Measurements from ENCODE around the gene HMGB4. TPM values are rescaled to one million over a fixed set of nuclear protein-coding genes. Genes with fewer than 3 reads are reported as not detected.

HMGB4 gene
- total and polyA plus RNA-seq, 2 donors (not counting 1 experiment from before 2014, with no cell fraction given), result not detected

- H3K9ac ChIP-seq (ENCODE audit: insufficient read depth, low read length), result no peak overlapping the region
- H3K36me3 ChIP-seq (ENCODE audit: control insufficient read depth, insufficient read depth, low read length), result no peaks in the 10 kb centered on the region
- no peak overlapping the region for H3K27ac ChIP-seq (ENCODE audit: insufficient read depth, low read length)
- no peaks in the 10 kb centered on the region for H3K4me1 ChIP-seq (ENCODE audit: control insufficient read depth, extremely low read depth, insufficient read depth, low read length)
- no peaks in the 10 kb centered on the region for H3K27me3 ChIP-seq (ENCODE audit: control insufficient read depth, insufficient read depth, low read length)
- no peak overlapping the region for H2AFZ ChIP-seq (ENCODE audit: low read length)
- no peak for DNase-seq (ENCODE audit: low read depth in 2 of 2)
- TF ChIP-seq CTCF (conservative IDR thresholded peaks at IDR 0.05 in 1 of 2, IDR thresholded peaks at IDR 0.05 in 1 of 2; ENCODE audit: low read depth in 1 of 2, low read length in 2 of 2) (no peak), EZH2 (IDR thresholded peaks at IDR 0.05; ENCODE audit: low read length, missing control alignments) (no peak)
- no peaks in the 10 kb centered on the region for H4K20me1 ChIP-seq (ENCODE audit: control insufficient read depth, extremely low read depth, insufficient read depth, low read length)
- no peak overlapping the region for H3K4me2 ChIP-seq (ENCODE audit: extremely low read depth, insufficient read depth, low read length)
- H3K4me3 ChIP-seq (replicated peaks in 1 of 4; ENCODE audit: control extremely low read depth in 1 of 4, insufficient read depth in 1 of 4, low read depth in 3 of 4, low read length in 4 of 4), result no peak overlapping the region
- H3K9me3 ChIP-seq (ENCODE audit: control insufficient read depth, insufficient read depth, low read depth, low read length), result no peaks in the 10 kb centered on the region
- no peaks in the 10 kb centered on the region for H3K79me2 ChIP-seq (ENCODE audit: control insufficient read depth, insufficient read depth, low read length)
Observed at GRCh38 chr1:33828059-33828458, 35.8 kb upstream of the HMGB4 start.

GRCh38 chr1:33828654-33829053, 35.2 kb upstream of the HMGB4 start:
- TF ChIP-seq EZH2 (IDR thresholded peaks at IDR 0.05; ENCODE audit: low read length, missing control alignments) (no peak), CTCF (conservative IDR thresholded peaks at IDR 0.05 in 1 of 2, IDR thresholded peaks at IDR 0.05 in 1 of 2; ENCODE audit: low read depth in 1 of 2, low read length in 2 of 2) (no peak)
- no peak overlapping the region for H3K9ac ChIP-seq (ENCODE audit: insufficient read depth, low read length)
- no peaks in the 10 kb centered on the region for H3K36me3 ChIP-seq (ENCODE audit: control insufficient read depth, insufficient read depth, low read length)
- no peak overlapping the region for H3K4me3 ChIP-seq (replicated peaks in 1 of 4; ENCODE audit: control extremely low read depth in 1 of 4, insufficient read depth in 1 of 4, low read depth in 3 of 4, low read length in 4 of 4)
- H3K4me1 ChIP-seq (ENCODE audit: control insufficient read depth, extremely low read depth, insufficient read depth, low read length), result no peaks in the 10 kb centered on the region
- no peaks in the 10 kb centered on the region for H3K79me2 ChIP-seq (ENCODE audit: control insufficient read depth, insufficient read depth, low read length)
- no peak for DNase-seq (ENCODE audit: low read depth in 2 of 2)
- H3K4me2 ChIP-seq (ENCODE audit: extremely low read depth, insufficient read depth, low read length), result no peak overlapping the region
- H3K27ac ChIP-seq (ENCODE audit: insufficient read depth, low read length), result no peak overlapping the region
- no peaks in the 10 kb centered on the region for H3K9me3 ChIP-seq (ENCODE audit: control insufficient read depth, insufficient read depth, low read depth, low read length)
- H3K27me3 ChIP-seq (ENCODE audit: control insufficient read depth, insufficient read depth, low read length), result no peaks in the 10 kb centered on the region
- H4K20me1 ChIP-seq (ENCODE audit: control insufficient read depth, extremely low read depth, insufficient read depth, low read length), result no peaks in the 10 kb centered on the region
- no peak overlapping the region for H2AFZ ChIP-seq (ENCODE audit: low read length)

GRCh38 chr1:33836911-33837310, 27.0 kb upstream of the HMGB4 start:
- peak in 1 of 2 donors; percentile 74 for DNase-seq (ENCODE audit: low read depth in 2 of 2)
- no peaks in the 10 kb centered on the region for H3K79me2 ChIP-seq (ENCODE audit: control insufficient read depth, insufficient read depth, low read length)
- H3K9me3 ChIP-seq (ENCODE audit: control insufficient read depth, insufficient read depth, low read depth, low read length), result no peaks in the 10 kb centered on the region
- no peaks in the 10 kb centered on the region for H3K27me3 ChIP-seq (ENCODE audit: control insufficient read depth, insufficient read depth, low read length)
- H3K4me1 ChIP-seq (ENCODE audit: control insufficient read depth, extremely low read depth, insufficient read depth, low read length), result no peaks in the 10 kb centered on the region
- H3K4me2 ChIP-seq (ENCODE audit: extremely low read depth, insufficient read depth, low read length), result no peak overlapping the region
- no peak overlapping the region for H2AFZ ChIP-seq (ENCODE audit: low read length)
- TF ChIP-seq EZH2 (IDR thresholded peaks at IDR 0.05; ENCODE audit: low read length, missing control alignments), result no peak
- no peak for TF ChIP-seq CTCF (conservative IDR thresholded peaks at IDR 0.05 in 1 of 2, IDR thresholded peaks at IDR 0.05 in 1 of 2; ENCODE audit: low read depth in 1 of 2, low read length in 2 of 2)
- H4K20me1 ChIP-seq (ENCODE audit: control insufficient read depth, extremely low read depth, insufficient read depth, low read length), result no peaks in the 10 kb centered on the region
- no peak overlapping the region for H3K9ac ChIP-seq (ENCODE audit: insufficient read depth, low read length)
- H3K27ac ChIP-seq (ENCODE audit: insufficient read depth, low read length), result no peak overlapping the region
- H3K36me3 ChIP-seq (ENCODE audit: control insufficient read depth, insufficient read depth, low read length), result no peaks in the 10 kb centered on the region
- no peak overlapping the region for H3K4me3 ChIP-seq (replicated peaks in 1 of 4; ENCODE audit: control extremely low read depth in 1 of 4, insufficient read depth in 1 of 4, low read depth in 3 of 4, low read length in 4 of 4)
